K562 (cell line): Measurements from ENCODE around the gene HS3ST5. TPM values are rescaled to one million over a fixed set of nuclear protein-coding genes. Genes with fewer than 3 reads are reported as not detected.

ENCODE experiments used
- ATAC-seq: fragments of 200-7000 bp; cut with Tn5 transposase; 3 replicates; pipeline ENCODE4 v1.9.1; 2020; ENCODE audit warnings: moderate library complexity
- BruUV-seq: library from RNA; stranded (reverse); fragments of 400-500 nt; replicated peaks from 2 replicates; lab custom pipeline; 2021; lab: Mats Ljungman, UMichigan
- CTCF ChIA-PET: fragments of 300-600 bp; formaldehyde crosslinking; extraction: SDS; loops from one replicate; lab custom pipeline; 2021; ENCODE audit warnings: low intra/inter-chr PET ratio; lab: Yijun Ruan, JAX
- POLR2A ChIA-PET: fragments of 300-600, 350-650 bp; sonication (Branson Sonifier 250); formaldehyde crosslinking; extraction: SDS; loops from one replicate; lab custom pipeline; 2021; ENCODE audit warnings: antibody characterized with exemption, inconsistent platforms; lab: Yijun Ruan, JAX
- DNase-seq, 4 experiments: peaks; one replicate each; pipeline versions ENCODE4 v3.0.0 to v3.0.0-alpha.2; 2011 to 2018; ENCODE audit warnings: low spot score in 3 of 4, mixed read lengths in 3 of 4; ENCODE audit errors: extremely low read depth in 1 of 4
- FAIRE-seq: peaks from 2 replicates; lab custom pipeline; 2011; peaks lifted over from hg19 to GRCh38; lab: Jason Lieb, UNC
- H2AFZ ChIP-seq: 2 replicates; pipeline ENCODE4 v1.6.0; 2011; ENCODE audit warnings: low read depth, low read length, control low read depth, inconsistent platforms
- H3K27ac ChIP-seq: fragments of 200-600 bp; 3 replicates; pipeline ENCODE4 v1.8.0; 2011; ENCODE audit warnings: low read depth, mild to moderate bottlenecking, control low read depth, inconsistent platforms, low read length, moderate library complexity, mixed read lengths; ENCODE audit errors: extremely low read depth
- H3K27me3 ChIP-seq, 2 experiments: fragments of 300-600 bp in 1 of 2; 2 replicates in 1 of 2; 3 replicates in 1 of 2; pipeline versions ENCODE4 v1.6.0 to v1.8.0; 2011; ENCODE audit warnings: inconsistent platforms in 2 of 2, low read length in 2 of 2, mild to moderate bottlenecking in 1 of 2, mixed read lengths in 1 of 2, moderate library complexity in 1 of 2; ENCODE audit not compliant: control insufficient read depth in 2 of 2, insufficient read depth in 2 of 2
- H3K36me3 ChIP-seq: fragments of 300-600 bp; 3 replicates; pipeline ENCODE4 v1.8.0; 2011; ENCODE audit warnings: mild to moderate bottlenecking, low read length, inconsistent platforms; ENCODE audit not compliant: control insufficient read depth, insufficient read depth
- H3K4me1 ChIP-seq, 2 experiments: fragments of 200-600 bp in 1 of 2; replicated peaks in 1 of 2; 2 replicates in 1 of 2; 3 replicates in 1 of 2; pipeline versions ENCODE4 v1.5.1 to v1.8.0; 2011; ENCODE audit warnings: inconsistent platforms in 2 of 2, low read length in 2 of 2, mild to moderate bottlenecking in 1 of 2, mixed read lengths in 1 of 2, moderate library complexity in 1 of 2; ENCODE audit not compliant: control insufficient read depth in 2 of 2, insufficient read depth in 2 of 2
- H3K4me2 ChIP-seq: 2 replicates; pipeline ENCODE4 v1.6.1; 2011; ENCODE audit warnings: low read length, control low read depth, inconsistent platforms, mixed read lengths; ENCODE audit not compliant: insufficient read depth
- H3K4me3 ChIP-seq: fragments of 200-600 bp; sonication (generic), shearing (Covaris generic); 2 replicates; pipeline ENCODE4 v1.5.1; 2016; ENCODE audit warnings: control low read depth, inconsistent platforms
- H3K79me2 ChIP-seq: fragments of 200-600 bp; 3 replicates; pipeline ENCODE4 v1.8.0; 2011; ENCODE audit warnings: low read length, inconsistent platforms; ENCODE audit not compliant: control insufficient read depth, insufficient read depth
- H3K9ac ChIP-seq, 2 experiments: 2 replicates each; pipeline versions ENCODE4 v1.6.0 to v1.6.1; 2011; ENCODE audit warnings: low read depth in 2 of 2, low read length in 2 of 2, control low read depth in 1 of 2, inconsistent platforms in 1 of 2, mild to moderate bottlenecking in 1 of 2, mixed read lengths in 1 of 2; ENCODE audit not compliant: insufficient read depth in 1 of 2
- H3K9me1 ChIP-seq: one replicate; pipeline ENCODE4 v1.6.0; 2011; ENCODE audit warnings: inconsistent platforms, mild to moderate bottlenecking, low read length, moderate library complexity; ENCODE audit not compliant: control insufficient read depth, insufficient read depth
- H3K9me3 ChIP-seq: replicated peaks from 2 replicates; pipeline ENCODE4 v1.5.1; 2011; ENCODE audit warnings: low read depth, low read length, inconsistent platforms; ENCODE audit not compliant: control insufficient read depth, insufficient read depth
- H4K20me1 ChIP-seq: replicated peaks from 2 replicates; pipeline ENCODE4 v1.6.1; 2011; ENCODE audit warnings: low read length, inconsistent platforms, mixed read lengths; ENCODE audit not compliant: control insufficient read depth, insufficient read depth
- CTCF ChIP-seq, 3 experiments: IDR thresholded peaks in 2 of 3; conservative IDR thresholded peaks in 1 of 3; 2 replicates each; pipeline ENCODE4 v1.5.1; 2011 to 2012; ENCODE audit warnings: low read length in 3 of 3, mild to moderate bottlenecking in 3 of 3, control low read depth in 2 of 3, improper control_type of control experiment in 1 of 3, inconsistent platforms in 1 of 3, low read depth in 1 of 3, mixed read lengths in 1 of 3, moderate library complexity in 1 of 3; ENCODE audit not compliant: insufficient read depth in 2 of 3
- POLR2H ChIP-seq: IDR thresholded peaks from 2 replicates; pipeline ENCODE4 v1.6.1; 2016; ENCODE audit warnings: missing genetic modification characterization, low read depth, mild to moderate bottlenecking, control low read depth, missing compliant biosample characterization, moderate library complexity
- RREB1 ChIP-seq: fragments of 250-450 bp; sonication (Bioruptor Pico); IDR thresholded peaks from 2 replicates; pipeline ENCODE4 v1.4.0; 2020
- SETDB1 ChIP-seq: IDR thresholded peaks from one replicate; pipeline ENCODE4 v1.6.1; 2012; ENCODE audit warnings: low read length, control low read depth, inconsistent platforms
- WGBS: fragments of 100-300 bp; shearing (Covaris generic); methylation state at CpG from one replicate; pipeline ENCODE4 v1.1.6; 2016; ENCODE audit warnings: low coverage, mixed read lengths; ENCODE audit not compliant: insufficient coverage; ENCODE audit errors: missing lambda C conversion rate; 5-methylcytosine and 5-hydroxymethylcytosine counted together
- in situ Hi-C: fragments of 300-500 bp; cut with MboI; formaldehyde crosslinking; loops from 4 replicates; pipeline ENCODE4 v1.15.0; 2018; ENCODE audit warnings: inconsistent platforms, mixed read lengths
- intact Hi-C: fragments of 100-400 bp; cut with micrococcal nuclease; formaldehyde crosslinking; loops from 2 replicates; pipeline ENCODE4 v1.14.2; 2022
- polyA plus RNA-seq, 8 experiments: library from polyadenylated mRNA; depleted of rRNA in 4 of 8; stranded (reverse) in 5 of 8; unstranded in 3 of 8; fragments of >200 nt; fragmentation: Nextera tagmentation in 2 of 8; fragmentation: Illumina TruSeq in 1 of 8; extraction: Ambion mirVana in 2 of 8; extraction: Trizol in 1 of 8; gene quantifications; 2 replicates each; pipeline versions ENCODE4 v1.2.1 to v1.2.3, GENCODE V29; 2011 to 2014; ENCODE audit warnings: inconsistent platforms in 1 of 8, missing spikeins in 1 of 8
- total RNA-seq, 7 experiments: library from RNA; depleted of rRNA in 6 of 7; stranded (reverse); fragments of >200 nt in 6 of 7; fragmentation: Illumina TruSeq in 2 of 7; extraction: Trizol in 2 of 7; gene quantifications; 2 replicates each; pipeline versions ENCODE4 v1.2.1 to v1.2.3, GENCODE V29; 2011 to 2021; ENCODE audit warnings: low replicate concordance in 1 of 7
- TF ChIP-seq, protein P1 (sequence below): fragments of 450-650 bp; IDR thresholded peaks from 2 replicates; pipeline ENCODE4 v1.7.0; 2016; ENCODE audit warnings: borderline replicate concordance

The HS3ST5 gene
- total and polyA plus RNA-seq, 9 of the 15 experiments (the other 6 are each of a cell fraction or from before 2014, with no cell fraction given), result not detected

DNA sequence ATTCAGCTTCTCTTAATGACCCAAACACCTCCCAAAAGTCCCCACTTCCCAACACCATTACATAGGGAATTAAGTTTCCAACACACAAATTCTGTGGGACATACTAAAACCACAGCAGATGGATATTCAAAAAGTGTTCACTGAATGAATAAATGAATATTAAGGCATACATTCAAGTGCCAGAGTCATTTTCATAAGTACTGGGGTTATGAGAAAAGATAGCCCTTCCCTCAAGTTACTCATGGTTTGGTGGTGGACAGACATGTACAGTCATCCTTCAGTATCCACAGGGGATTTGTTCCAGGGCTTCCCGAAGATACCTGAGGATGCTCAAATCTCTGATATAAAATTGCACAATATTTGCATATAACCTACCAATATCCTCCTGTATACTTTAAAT, 50.4 kb downstream of the HS3ST5 start:
- Histone ChIP-seq H3K4me3 (no peak overlapping the region), H2AFZ (no peak overlapping the region), H4K20me1 (no peaks in the 10 kb centered on the region), H3K9me1 (no peaks in the 10 kb centered on the region), H3K9me3 (no peaks in the 10 kb centered on the region), H3K9ac (no peak overlapping the region), H3K27me3 (no peaks in the 10 kb centered on the region), H3K4me1 (no peaks in the 10 kb centered on the region), H3K36me3 (no peaks in the 10 kb centered on the region), H3K79me2 (no peaks in the 10 kb centered on the region), H3K4me2 (no peak overlapping the region), H3K27ac (no peak overlapping the region)
- CTCF ChIA-PET, result no interaction called here
- DNase-seq (no peak), FAIRE-seq (no peak), ATAC-seq (no peak)
- BruUV-seq, result no TSS peak
- POLR2A ChIA-PET, result no interaction called here
- no peak for TF ChIP-seq SETDB1
- TF ChIP-seq, protein P1, sequence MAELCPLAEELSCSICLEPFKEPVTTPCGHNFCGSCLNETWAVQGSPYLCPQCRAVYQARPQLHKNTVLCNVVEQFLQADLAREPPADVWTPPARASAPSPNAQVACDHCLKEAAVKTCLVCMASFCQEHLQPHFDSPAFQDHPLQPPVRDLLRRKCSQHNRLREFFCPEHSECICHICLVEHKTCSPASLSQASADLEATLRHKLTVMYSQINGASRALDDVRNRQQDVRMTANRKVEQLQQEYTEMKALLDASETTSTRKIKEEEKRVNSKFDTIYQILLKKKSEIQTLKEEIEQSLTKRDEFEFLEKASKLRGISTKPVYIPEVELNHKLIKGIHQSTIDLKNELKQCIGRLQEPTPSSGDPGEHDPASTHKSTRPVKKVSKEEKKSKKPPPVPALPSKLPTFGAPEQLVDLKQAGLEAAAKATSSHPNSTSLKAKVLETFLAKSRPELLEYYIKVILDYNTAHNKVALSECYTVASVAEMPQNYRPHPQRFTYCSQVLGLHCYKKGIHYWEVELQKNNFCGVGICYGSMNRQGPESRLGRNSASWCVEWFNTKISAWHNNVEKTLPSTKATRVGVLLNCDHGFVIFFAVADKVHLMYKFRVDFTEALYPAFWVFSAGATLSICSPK, result no peak
- 0% methylated on average over 1 of the region's 1 CpG for WGBS
- in situ Hi-C loops (no loop called here), intact Hi-C loops (no loop called here)

- DNase-seq (no peak), FAIRE-seq (no peak), ATAC-seq (no peak)
- Histone ChIP-seq H3K9me1 (no peaks in the 10 kb centered on the region), H3K79me2 (no peaks in the 10 kb centered on the region), H4K20me1 (no peaks in the 10 kb centered on the region), H2AFZ (no peak overlapping the region), H3K4me3 (no peak overlapping the region), H3K4me1 (no peaks in the 10 kb centered on the region), H3K27ac (no peak overlapping the region), H3K27me3 (no peaks in the 10 kb centered on the region), H3K36me3 (no peaks in the 10 kb centered on the region), H3K9me3 (no peaks in the 10 kb centered on the region), H3K9ac (no peak overlapping the region), H3K4me2 (no peak overlapping the region)
- 0% methylated on average over 2 of the region's 2 CpGs for WGBS
- no TSS peak for BruUV-seq
- ChIA-PET POLR2A (no interaction called here), CTCF (no interaction called here)
- in situ Hi-C loops (no loop called here), intact Hi-C loops (no loop called here)
- TF ChIP-seq RREB1 (no peak), CTCF (IDR thresholded peaks at IDR 0.05 in 2 of 3, conservative IDR thresholded peaks at IDR 0.05 in 1 of 3; ENCODE audit: insufficient read depth in 2 of 3, low read depth in 1 of 3, low read length in 3 of 3) (no peak), POLR2H (tag) (no peak)
Measured at GRCh38 chr6:114291428-114291827, 51.4 kb downstream of the HS3ST5 start.
